ENCODE measurements around the gene PNMT.

The PNMT gene

DNA sequence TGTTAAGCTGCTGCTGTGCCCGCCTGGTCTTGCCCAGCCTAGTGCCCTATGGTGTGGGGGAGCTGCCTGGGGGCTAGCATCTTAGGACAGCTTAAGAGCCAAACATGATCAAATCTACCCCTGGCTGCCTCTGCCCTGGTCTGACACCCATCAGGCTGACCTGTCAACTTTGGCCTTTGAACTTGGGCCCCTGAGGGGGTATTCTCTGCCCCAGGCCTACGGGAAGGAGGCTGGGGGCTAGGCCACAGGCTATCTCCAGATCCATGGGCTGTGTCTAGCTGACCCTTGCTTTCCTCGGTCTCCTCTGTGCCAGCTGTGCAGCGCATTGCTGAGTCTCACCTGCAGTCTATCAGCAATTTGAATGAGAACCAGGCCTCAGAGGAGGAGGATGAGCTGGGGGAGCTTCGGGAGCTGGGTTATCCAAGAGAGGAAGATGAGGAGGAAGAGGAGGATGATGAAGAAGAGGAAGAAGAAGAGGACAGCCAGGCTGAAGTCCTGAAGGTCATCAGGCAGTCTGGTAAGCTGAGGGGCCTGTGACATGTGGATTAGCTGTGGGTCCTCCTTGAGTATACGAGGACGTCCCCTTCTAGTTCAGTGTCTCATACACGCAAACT, 34.6 kb upstream of the PNMT start:
- no peak for DNase-seq

DNA sequence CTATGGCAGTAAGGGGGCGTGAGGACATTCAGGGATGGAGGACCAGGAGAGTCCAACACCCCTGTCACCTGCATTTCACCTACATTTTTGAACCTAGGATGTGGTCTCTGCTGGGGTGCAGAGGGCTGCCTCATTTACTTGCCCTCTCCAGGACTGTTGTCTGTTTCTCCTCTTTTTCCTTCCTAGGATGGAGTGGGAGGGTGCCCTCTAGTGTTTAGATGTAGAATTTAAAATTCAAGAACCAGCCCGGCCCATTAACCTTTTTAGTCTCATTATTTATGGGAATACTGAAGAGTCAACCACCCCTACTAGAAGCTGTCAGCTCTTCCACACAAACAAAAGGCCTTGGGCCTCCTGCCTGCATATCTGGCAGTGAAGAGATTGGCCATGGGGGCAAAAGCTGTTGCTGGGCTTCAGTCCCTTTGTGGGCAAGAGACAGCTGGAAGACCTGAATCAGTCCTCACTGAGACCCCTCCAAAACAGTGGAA, 33.8 kb upstream of the PNMT start:
- peak; percentile 12 for DNase-seq

DNA sequence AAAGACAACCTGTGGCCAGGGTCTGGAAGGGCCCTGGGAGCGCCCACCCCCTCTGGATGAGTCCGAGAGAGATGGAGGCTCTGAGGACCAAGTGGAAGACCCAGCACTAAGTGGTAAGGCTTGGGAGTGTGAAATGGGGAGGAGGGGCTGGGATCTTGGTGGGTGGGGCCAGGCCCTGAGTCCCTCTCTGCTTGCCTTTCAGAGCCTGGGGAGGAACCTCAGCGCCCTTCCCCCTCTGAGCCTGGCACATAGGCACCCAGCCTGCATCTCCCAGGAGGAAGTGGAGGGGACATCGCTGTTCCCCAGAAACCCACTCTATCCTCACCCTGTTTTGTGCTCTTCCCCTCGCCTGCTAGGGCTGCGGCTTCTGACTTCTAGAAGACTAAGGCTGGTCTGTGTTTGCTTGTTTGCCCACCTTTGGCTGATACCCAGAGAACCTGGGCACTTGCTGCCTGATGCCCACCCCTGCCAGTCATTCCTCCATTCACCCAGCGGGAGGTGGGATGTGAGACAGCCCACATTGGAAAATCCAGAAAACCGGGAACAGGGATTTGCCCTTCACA, 32.6 kb upstream of the PNMT start:
- DNase-seq = no peak

DNA sequence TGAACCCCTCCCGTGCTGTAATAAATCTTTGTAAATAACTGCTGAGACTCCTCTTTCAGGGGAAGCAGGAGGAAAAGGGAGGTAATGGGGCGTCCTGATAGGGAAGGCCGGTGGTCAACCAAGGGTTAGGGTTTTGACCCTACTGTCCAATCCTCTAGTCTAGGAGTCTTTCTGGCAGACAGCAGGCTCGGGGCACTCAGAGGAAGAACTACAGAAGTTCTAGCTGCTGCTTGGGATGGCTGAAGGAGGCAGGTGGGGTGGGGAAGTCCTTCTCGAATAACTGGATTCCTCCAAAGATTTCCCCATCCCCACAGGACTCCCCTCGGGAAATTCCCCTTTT, 31.7 kb upstream of the PNMT start:
- no peak for DNase-seq

DNA sequence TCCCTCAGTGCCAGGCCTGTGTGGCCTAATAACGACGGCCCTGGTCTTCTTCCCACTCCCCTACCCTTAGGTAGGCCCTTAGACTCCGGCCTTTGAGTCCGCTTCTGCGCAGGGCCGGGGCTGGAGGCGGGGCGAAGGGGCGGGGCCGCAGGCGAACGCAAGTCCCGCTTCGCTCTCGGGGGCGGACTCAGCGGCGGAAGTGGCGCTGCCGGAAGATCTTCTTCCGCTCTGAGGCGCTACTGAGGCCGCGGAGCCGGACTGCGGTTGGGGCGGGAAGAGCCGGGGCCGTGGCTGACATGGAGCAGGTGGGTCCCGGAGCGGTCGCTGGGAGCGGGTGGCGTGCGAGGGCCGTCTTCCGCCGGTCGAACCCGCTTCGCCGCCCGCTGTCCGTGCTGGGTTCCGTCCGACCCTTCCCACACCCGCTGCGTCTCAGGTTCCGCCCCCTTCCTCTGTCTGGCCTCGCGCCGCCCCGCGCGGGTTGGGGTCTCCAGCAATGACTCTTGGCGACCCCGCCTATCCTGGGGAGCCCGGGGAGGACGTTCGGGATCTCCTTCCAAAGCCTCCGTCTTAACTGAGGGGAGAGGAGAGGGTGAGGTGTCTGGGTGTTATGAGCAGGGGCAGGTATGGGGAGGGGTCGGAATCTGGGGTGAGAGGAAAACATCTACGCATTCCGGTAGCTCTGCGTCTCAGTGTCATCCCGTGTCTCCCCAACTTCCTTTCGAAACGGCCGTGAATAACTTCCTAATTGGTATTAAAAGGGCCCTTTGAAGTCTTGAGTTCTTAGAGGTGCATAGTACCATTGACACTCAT, 31.1 kb upstream of the PNMT start, which contains the start of gene STARD3:
Gene STARD3 (plus strand): TSS at position 218 of the 810 bp plus-strand sequence. CDS start 16,388 bp downstream, outside the sequence.
- DNase-seq = peak; percentile 88

DNA sequence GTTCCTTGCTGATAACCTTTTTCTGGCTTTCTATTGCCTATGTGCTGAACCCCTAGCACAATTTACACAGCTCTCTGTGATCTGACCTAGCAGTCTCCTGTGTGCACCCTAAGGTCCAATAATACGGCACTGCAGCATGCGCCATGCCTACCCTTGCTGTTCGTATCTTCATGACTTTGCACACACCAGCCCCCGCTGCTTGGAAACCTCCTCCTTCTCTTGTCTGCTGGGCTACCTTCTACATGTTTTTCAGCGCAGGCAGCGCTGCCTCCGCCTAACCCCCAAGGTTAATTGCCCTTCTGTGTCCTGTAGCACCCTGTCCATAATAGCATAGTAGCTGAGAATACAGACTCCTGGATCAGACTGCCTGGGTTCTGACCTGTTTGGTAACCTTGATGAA, 29.9 kb upstream of the PNMT start:
- no peak for DNase-seq

DNA sequence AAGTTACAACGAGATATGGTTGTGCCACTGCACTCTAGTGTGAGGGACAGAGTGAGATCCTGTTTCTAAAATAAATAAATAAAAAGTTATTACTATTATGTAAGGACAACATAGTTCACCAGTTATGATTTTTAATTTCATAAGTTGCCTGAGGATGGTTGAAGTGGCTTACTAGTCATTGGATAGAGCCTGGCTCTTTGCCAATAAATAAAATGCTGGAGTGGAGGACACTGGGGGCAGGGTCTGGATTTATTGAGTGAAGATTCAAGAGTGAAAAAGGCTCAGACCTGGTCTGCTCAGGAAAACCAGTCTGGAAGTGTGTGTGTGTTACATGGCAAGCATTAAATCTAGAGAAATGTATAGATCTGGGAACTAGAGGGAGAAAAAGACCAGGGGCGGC, 29.2 kb upstream of the PNMT start:
- no peak for DNase-seq

DNA sequence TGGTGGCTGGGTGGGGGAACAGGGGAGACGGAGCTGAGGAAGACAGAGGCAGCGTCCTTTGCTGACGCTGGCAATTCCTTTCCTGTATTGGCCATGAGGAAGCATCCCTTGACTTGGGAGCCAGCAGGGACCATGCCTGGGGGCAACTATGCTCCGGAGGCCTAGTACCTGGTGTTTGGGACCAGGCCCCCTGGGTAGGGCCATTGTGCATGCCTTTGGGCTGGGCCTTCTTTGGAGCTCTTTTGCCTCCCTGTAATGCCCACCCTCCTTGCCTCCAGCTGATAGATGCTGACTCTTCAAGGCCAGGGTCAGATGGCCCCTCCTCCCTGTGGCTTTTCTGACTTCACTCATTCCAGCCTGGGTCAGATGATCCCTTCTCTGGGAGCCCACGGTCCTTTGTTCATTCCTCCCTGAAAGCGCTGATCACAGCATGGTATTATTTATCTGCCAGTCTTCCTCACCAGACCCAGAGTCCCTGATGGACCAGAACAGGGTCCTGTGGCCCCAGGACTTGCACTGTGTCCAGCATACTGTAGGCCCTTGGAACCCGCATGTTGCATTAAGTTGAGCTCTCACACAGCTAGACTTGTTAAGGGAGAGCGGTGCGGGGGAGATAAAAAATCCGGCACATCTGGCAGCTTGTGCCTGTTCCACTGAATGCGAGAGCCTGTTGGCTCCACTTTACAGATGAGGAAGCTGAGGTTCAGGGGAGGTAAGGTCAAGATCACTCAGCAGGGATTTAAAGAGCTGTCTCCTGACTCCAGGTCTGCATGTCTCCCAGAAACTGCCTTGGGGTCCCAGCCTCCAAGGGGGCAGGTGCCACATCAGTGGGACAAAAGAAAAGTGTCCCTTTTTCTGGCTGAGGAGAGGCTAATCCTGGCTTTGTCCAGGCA, 28.4 kb upstream of the PNMT start:
- no peak for DNase-seq

DNA sequence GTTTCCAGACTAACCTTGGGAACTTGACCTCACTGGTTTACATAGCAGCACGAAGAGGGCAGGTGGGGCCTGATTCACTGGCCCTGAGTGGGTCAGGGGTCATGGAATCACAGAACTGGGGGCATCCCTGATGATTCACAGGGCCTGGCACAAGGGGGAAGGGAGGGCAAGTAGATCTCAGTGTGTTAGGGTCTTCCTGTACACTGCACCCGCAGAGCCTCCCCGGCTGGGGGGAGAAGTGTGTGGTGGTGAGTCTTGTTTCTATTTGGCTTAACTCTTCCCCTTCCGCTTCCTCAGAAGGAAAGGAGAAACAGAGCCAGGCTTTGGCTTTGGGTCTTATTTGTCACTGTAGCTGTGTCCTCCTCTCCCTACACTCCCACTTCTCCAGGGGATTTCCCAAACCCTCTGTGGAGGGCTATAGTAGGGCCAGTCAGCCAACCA, 27.6 kb upstream of the PNMT start:
- DNase-seq = no peak

DNA sequence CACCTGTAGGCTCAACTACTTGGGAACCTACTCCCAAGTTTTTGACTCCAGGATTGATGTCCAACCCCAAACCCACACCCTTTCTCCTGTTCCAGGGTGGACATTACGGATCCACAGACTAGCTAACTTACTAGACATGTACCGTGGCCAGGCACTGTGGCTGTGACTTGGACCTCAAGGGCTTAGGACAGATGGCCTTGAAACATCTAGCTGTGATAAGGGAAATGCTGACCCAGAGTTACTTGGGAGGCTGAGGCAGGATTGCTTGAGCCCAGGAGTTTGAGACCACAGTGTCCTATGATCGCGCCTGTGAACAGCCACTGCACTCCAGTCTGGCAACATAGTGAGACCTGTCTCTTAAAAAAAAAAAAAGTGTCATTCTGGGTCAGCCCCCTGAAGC, 27.2 kb upstream of the PNMT start:
- DNase-seq = no peak

DNA sequence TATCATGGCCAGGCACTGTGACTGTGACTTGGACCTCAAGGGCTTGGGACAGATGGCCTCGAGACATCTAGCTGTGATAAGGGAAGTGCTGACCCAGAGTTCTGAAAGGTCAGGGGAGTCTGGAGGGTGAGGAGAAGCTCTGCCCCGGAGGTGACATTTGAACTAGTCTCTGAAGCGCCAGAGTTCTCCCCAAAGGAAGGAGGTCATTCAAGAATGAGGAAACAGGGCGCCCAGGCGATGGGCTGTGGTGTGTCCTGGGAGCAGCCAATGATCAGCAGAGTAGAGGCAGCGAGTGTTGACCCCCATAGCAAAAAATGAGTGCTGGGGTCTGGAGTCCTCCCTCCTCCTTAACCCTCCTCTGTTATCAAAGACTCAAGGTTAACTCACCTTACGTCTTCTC, 26.4 kb upstream of the PNMT start:
- no peak for DNase-seq

DNA sequence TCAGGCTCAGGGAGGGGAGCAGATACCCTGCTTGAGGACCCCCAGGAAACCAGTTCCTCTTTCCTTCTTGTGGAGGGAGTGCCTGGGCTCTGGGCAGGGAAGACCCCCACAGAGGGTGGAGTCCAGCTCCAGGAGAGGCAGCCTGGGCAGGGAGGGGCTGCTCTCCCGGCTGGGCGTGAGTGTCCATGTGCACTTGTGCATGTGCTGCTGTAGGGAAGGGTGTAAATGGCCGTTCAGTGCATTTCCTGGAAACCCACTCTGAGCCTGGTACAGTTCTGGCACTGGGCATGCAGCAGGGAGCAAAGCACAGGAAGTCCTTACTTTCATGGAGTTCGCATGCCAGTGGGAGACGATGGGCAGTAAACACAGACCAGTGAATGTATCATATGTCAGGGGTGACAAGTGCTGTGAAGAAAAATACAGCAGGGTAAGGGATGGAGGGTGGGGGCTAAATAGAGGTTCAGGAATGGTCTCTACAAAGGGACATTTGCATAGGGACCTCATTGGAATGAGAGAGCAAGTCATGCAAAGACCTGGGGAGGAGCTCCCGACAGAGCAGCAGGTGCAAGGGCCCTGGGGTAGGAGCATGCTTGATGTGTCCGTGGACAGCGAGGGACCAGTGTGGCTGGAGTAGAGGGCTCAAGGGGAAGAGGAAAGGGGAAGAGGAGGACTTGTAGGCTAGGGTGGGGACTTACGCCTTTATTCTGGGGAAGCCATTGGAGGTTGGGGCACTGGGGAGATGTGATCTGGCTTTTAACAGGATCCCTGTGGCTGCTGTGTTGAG, 25.8 kb upstream of the PNMT start:
- no peak for DNase-seq

DNA sequence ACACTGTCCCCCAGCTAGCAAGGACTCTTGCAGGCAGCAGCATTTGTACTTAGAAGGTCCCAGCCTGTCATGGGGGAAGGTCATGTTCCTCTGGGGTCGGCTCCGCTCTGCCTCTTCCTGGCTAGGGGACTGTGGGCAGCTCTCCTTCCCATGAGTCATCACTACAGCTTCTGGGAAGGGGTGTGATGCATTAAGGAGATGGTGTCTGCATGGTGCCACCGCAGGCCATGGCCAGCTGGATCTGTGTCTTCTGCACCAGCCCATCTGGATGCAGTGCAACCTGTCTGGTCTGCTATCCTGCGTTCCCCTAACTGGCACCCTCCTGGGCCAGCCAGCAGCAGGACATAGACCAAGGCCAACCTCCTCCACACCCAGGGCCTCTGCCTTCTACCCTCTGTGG, 25.0 kb upstream of the PNMT start:
- no peak for DNase-seq

DNA sequence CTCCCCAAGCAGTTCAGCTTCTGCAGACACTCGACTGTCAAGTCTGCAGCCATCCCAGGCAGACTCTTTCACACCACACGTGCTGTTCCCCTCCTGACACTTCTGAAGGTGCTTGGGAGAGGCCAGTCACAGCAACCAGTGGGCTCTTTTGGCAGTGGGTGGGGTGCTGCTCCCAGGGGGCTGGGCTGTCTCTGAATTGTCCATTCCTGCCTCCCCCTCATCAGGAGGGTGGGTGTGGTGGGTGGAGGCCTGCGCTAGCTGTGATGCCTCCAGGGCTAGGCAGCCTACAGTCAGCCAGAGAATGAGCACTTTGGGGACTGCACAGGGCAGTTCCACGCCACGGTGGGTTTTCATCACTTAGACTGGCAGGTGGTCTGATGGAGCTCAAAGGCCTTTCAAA, 21.0 kb upstream of the PNMT start:
- DNase-seq = no peak

DNA sequence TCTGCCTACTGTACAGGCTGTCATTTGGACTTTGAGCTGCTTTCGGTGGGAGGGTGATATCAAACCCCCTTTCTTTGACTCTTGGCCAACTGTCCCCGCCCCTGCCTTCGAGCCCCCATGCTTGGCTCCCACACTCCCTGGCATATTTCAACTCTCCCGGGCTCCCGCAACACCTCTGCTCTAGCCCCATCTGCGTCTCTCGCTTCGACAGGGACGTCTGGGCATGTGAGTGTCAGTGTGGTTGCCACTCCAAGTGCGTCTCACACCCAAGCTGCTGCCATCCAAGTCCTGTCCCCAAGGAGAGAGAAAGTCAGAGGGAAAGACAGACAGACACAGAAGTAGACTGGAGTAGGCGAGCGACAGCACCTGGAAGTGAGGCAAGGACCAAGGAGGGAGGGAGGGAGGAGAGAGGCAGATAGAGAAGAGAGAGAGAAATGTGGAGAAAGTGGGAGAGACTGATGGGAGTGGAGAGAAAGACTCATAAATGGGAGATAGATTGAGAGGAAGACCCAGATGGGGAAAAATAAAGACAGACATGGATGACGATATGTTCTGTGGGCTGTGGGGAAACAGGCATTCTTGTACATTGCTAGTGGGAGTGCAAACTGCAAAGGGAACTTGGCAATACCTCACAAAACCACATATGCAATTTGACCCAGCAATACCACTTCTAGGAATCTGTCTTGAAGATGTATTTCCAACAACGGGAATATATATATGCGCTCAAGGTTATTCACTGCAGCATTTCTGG, 19.5 kb upstream of the PNMT start:
- no peak for DNase-seq

DNA sequence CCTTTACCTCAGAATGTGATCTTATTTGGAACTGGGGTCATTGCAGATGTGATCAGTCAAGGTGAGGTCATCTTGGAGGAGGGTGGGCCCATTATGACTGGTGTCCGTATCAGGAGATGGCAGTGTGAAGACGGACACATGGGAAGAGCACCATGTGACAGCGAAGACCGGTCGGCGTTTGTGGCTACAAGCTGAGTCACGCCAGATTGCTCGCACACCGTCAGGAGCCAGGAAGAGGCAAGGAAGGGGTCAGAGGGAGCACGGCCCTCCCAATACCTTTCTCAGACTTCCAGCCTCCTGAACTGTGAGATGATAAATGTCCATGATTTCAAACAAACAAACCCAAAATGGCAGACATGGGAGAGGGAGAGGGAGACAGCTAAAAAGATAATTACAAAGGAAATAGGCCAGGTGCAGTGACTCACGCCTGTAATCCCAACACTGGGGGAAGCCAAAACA, 18.1 kb upstream of the PNMT start:
- DNase-seq = no peak

DNA sequence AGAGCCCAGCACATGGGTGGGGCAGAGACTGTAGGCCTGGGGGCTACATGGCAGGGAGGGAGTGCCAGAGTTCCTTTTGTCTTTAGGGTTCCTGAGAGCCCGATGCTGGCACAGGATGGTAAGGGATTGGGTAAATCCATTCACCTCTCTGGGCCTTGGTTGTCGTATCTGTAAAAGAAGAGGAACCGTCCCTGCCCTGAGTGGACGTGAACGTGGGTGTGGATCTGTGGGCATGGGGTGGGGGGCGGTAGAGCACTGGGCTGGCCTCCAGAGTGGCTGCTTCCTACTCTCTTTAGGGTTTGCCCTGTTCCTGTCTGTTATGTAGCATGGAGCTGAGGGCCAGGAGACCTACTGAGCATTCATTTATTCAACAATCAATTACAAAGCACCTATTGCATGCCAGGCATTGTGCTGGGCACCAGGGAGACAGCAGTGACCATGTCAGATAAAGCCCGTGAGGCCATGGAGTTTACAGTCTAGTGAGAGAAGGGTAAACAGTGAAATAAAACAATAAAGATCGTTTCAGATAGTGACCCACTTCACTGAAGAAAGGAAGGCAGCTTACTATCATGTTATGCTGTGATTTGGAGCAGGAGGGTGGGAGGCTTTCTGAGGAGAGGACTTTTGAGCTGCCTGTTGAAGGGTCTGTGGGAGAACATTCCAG, 16.2 kb upstream of the PNMT start:
- no peak for DNase-seq

DNA sequence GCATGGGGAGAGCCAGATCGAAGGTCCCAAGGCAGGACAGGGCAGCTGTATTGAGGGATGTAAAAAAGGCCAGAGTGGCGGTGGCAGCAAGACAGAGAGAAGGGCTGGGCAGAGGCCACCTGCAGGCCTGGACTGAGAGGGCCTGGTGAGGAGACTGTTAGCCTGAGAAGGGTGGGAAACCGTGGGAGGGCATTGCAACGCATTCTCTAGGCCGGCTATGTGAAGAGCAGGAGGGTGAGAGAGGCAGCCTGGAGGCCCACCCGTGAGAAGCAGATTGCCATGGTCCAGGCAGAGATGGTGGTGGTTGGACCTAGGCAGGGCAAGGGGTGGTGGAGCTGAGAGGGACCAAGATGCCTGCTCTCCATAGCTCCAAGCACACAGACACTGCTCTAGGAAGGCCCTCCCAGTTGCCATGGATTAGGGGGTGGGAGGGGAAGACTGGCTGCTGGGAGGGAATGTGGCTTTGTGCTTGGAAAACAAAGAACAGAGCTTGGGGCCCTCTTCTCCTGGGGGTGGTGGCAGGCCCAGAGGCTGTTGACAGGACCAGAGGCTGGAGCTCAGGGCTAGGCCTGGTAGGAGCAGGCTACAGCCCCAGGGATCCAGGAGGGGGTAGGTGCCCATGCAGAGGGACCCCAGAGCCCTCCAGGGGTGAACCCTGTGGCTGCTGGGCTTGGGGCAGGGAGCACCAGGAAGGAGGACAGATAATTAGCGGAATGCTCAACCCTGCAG, 15.5 kb upstream of the PNMT start:
- no peak for DNase-seq

DNA sequence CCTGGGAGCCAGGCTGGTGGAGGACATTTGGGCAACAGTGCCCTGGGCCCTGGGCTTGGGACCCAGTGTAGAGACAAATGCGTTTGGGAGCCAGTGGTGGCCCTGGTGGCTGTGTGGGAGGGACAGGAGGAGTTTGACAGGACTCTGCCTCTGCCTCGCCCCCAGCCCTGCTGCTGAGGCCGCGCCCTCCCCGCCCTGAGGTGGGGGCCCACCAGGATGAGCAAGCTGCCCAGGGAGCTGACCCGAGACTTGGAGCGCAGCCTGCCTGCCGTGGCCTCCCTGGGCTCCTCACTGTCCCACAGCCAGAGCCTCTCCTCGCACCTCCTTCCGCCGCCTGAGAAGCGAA, 15.0 kb upstream of the PNMT start:
- DNase-seq = no peak

DNA sequence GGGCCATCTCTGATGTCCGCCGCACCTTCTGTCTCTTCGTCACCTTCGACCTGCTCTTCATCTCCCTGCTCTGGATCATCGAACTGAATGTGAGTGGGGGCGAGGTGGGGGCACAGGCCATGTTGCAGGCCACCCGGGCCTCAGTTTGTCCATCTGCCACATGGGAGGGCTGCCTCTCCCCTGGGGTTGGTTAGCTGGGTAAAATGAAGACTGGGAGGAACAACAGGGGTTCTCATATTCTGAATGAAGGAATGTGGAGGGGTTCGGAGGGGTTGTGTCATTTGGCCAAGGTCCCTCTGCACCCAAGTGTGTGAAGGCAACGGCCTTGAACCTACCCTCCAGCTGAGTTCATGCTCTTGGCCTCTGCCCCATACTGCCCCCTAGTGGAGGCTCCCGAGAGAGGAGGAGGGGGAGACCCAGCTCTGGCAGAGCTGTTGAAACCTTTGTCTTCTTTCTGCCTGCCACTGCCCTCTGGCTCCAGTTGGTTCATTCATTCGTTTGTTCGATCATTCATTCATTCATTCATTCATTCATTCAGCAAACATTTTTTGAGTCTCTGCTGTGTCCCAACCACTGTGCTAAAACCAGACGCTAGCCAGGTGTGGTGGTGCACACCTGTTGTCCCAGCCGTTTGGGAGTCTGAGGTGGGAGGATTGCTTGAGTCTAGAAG, 14.5 kb upstream of the PNMT start:
- DNase-seq = peak; percentile 17

Measured in GDM1 (cell line).